NCI-H2171 (cell line): ENCODE results near the gene AGPAT2.
A peak's percentile ranks its signal among the peaks of the same experiment; 100 is the strongest.

Experiments used
- DNase-seq: peaks from one replicate; lab custom pipeline; 2025; lab: John Stamatoyannopoulos, UW

AGPAT2 gene

GRCh38 chr9:136686794-136687711 is at the start of gene AGPAT2:
Gene AGPAT2, minus strand, starts transcription at chr9:136687457. Its CDS starts 100 bp downstream, at chr9:136687357.
- peak; percentile 80 for DNase-seq

GRCh38 chr9:136735812-136736480 is 48.7 kb upstream of the AGPAT2 start:
- no peak for DNase-seq

- DNase-seq = no peak
These were observed 47.7 kb upstream of the AGPAT2 start for GRCh38 chr9:136734837-136735496.

GRCh38 chr9:136733611-136734010 is 46.4 kb upstream of the AGPAT2 start:
- DNase-seq = no peak

GRCh38 chr9:136732444-136733178 is 45.4 kb upstream of the AGPAT2 start:
- DNase-seq = no peak

GRCh38 chr9:136729926-136730325 is 42.7 kb upstream of the AGPAT2 start:
- DNase-seq = no peak

GRCh38 chr9:136729144-136729543 is 41.9 kb upstream of the AGPAT2 start:
- no peak for DNase-seq

- no peak for DNase-seq
These were observed 41.4 kb upstream of the AGPAT2 start for GRCh38 chr9:136728548-136729123.

GRCh38 chr9:136728080-136728547 is 40.9 kb upstream of the AGPAT2 start:
- DNase-seq = peak; percentile 93

- no peak for DNase-seq
These were observed 39.5 kb upstream of the AGPAT2 start for GRCh38 chr9:136726631-136727191.

- no peak for DNase-seq
These were observed 38.9 kb upstream of the AGPAT2 start for GRCh38 chr9:136726118-136726517.

- no peak for DNase-seq
These were observed 38.4 kb upstream of the AGPAT2 start for GRCh38 chr9:136725612-136726011.

GRCh38 chr9:136724772-136725171 is 37.5 kb upstream of the AGPAT2 start:
- no peak for DNase-seq

- DNase-seq = no peak
These were observed 36.7 kb upstream of the AGPAT2 start for GRCh38 chr9:136723989-136724388.

- DNase-seq = no peak
These were observed 36.2 kb upstream of the AGPAT2 start for GRCh38 chr9:136723362-136723976.

- DNase-seq = no peak
These were observed 35.7 kb upstream of the AGPAT2 start for GRCh38 chr9:136722969-136723356.

GRCh38 chr9:136722093-136722968 is 35.1 kb upstream of the AGPAT2 start:
- no peak for DNase-seq

- DNase-seq = no peak
These were observed 34.3 kb upstream of the AGPAT2 start for GRCh38 chr9:136721339-136722092.

- DNase-seq = no peak
These were observed 33.7 kb upstream of the AGPAT2 start for GRCh38 chr9:136720898-136721338.
